Neuronal stem cell (in vitro differentiated cells): ENCODE results near the gene FHIT.

ENCODE experiments used
- DNase-seq: peaks from one replicate; pipeline ENCODE4 v3.0.0-alpha.2; 2013; ENCODE audit warnings: low spot score
- H2AFZ ChIP-seq: one replicate; pipeline ENCODE4 v1.6.1; 2013; ENCODE audit warnings: mild to moderate bottlenecking, low read length, inconsistent platforms
- H2AK5ac ChIP-seq: 2 replicates; pipeline ENCODE4 v1.6.1; 2013; ENCODE audit warnings: low read depth, mild to moderate bottlenecking, inconsistent platforms, low read length, moderate library complexity, mixed read lengths
- H2BK120ac ChIP-seq: 2 replicates; pipeline ENCODE4 v1.6.1; 2013; ENCODE audit warnings: low read depth, mild to moderate bottlenecking, inconsistent platforms, low read length, moderate library complexity, mixed read lengths
- H2BK12ac ChIP-seq: one replicate; pipeline ENCODE4 v1.6.1; 2013; ENCODE audit warnings: low read length, inconsistent platforms
- H2BK15ac ChIP-seq: 2 replicates; pipeline ENCODE4 v1.6.1; 2013; ENCODE audit warnings: mild to moderate bottlenecking, low read length, inconsistent platforms, mixed read lengths
- H2BK5ac ChIP-seq: one replicate; pipeline ENCODE4 v1.6.1; 2013; ENCODE audit warnings: inconsistent platforms, mild to moderate bottlenecking, low read length, moderate library complexity
- H3K14ac ChIP-seq: one replicate; pipeline ENCODE4 v1.6.1; 2013; ENCODE audit warnings: low read length, inconsistent platforms
- H3K18ac ChIP-seq: 2 replicates; pipeline ENCODE4 v1.6.1; 2013; ENCODE audit warnings: low read length, inconsistent platforms
- H3K23ac ChIP-seq: 2 replicates; pipeline ENCODE4 v1.6.1; 2013; ENCODE audit warnings: low read depth, mild to moderate bottlenecking, mixed read lengths, low read length, inconsistent platforms; ENCODE audit not compliant: poor library complexity
- H3K27ac ChIP-seq: replicated peaks from 3 replicates; pipeline ENCODE4 v1.5.1; 2013; ENCODE audit warnings: low read length, inconsistent platforms
- H3K27me3 ChIP-seq, 3 experiments: 2 replicates each; pipeline ENCODE4 v1.6.1; 2013; ENCODE audit warnings: low read length in 3 of 3, mild to moderate bottlenecking in 2 of 3, inconsistent platforms in 1 of 3, low read depth in 1 of 3, mixed read lengths in 1 of 3, moderate library complexity in 1 of 3; ENCODE audit not compliant: control insufficient read depth in 3 of 3, insufficient read depth in 3 of 3
- H3K36me3 ChIP-seq, 2 donors: replicated peaks in 1 of 2; 2 replicates each; pipeline ENCODE4 v1.6.1; 2013; ENCODE audit warnings: low read length in 2 of 2; ENCODE audit not compliant: control insufficient read depth in 2 of 2, insufficient read depth in 2 of 2
- H3K4ac ChIP-seq: 2 replicates; pipeline ENCODE4 v1.6.1; 2013; ENCODE audit warnings: inconsistent platforms, mild to moderate bottlenecking, low read length, moderate library complexity
- H3K4me1 ChIP-seq, 2 donors: 1 replicate in 1 of 2; 2 replicates in 1 of 2; pipeline ENCODE4 v1.6.1; 2013; ENCODE audit warnings: low read length in 2 of 2, low read depth in 1 of 2; ENCODE audit not compliant: control insufficient read depth in 2 of 2, insufficient read depth in 1 of 2
- H3K4me2 ChIP-seq: one replicate; pipeline ENCODE4 v1.6.1; 2013; ENCODE audit warnings: mild to moderate bottlenecking, low read length, inconsistent platforms; ENCODE audit not compliant: insufficient read depth, poor library complexity, severe bottlenecking
- H3K4me3 ChIP-seq, 2 donors: 2 replicates each; pipeline ENCODE4 v1.5.1; 2013; ENCODE audit warnings: low read length in 2 of 2, mild to moderate bottlenecking in 2 of 2, inconsistent platforms in 1 of 2, moderate library complexity in 1 of 2
- H3K79me1 ChIP-seq: one replicate; pipeline ENCODE4 v1.6.1; 2013; ENCODE audit warnings: low read depth, mild to moderate bottlenecking, inconsistent platforms, low read length, moderate library complexity
- H3K9ac ChIP-seq: one replicate; pipeline ENCODE4 v1.6.1; 2013; ENCODE audit warnings: mild to moderate bottlenecking, low read depth, low read length, inconsistent platforms; ENCODE audit not compliant: poor library complexity
- H3K9me3 ChIP-seq, 2 donors: replicated peaks in 1 of 2; 2 replicates each; pipeline versions ENCODE3 to v1.6.1; 2013; ENCODE audit warnings: low read length in 2 of 2, mild to moderate bottlenecking in 2 of 2, inconsistent platforms in 1 of 2, low read depth in 1 of 2, mixed read lengths in 1 of 2, moderate library complexity in 1 of 2; ENCODE audit not compliant: control insufficient read depth in 2 of 2, insufficient read depth in 1 of 2
- H4K8ac ChIP-seq: one replicate; pipeline ENCODE4 v1.6.1; 2013; ENCODE audit warnings: low read depth, mild to moderate bottlenecking, inconsistent platforms, low read length, moderate library complexity
- H4K91ac ChIP-seq: one replicate; pipeline ENCODE4 v1.6.1; 2013; ENCODE audit warnings: low read length, low read depth, mild to moderate bottlenecking, inconsistent platforms; ENCODE audit not compliant: poor library complexity
- WGBS, 2 donors: extraction: QIAGEN DNeasy Blood & Tissue Kit; methylation state at CpG; one replicate each; pipeline ENCODE4 v1.1.7; 2013; ENCODE audit warnings: missing lambda C conversion rate in 2 of 2, mixed read lengths in 1 of 2; ENCODE audit not compliant: insufficient read length in 2 of 2, insufficient replicate concordance in 1 of 2; ENCODE audit errors: extremely low coverage in 2 of 2; 5-methylcytosine and 5-hydroxymethylcytosine counted together

Gene FHIT

DNA sequence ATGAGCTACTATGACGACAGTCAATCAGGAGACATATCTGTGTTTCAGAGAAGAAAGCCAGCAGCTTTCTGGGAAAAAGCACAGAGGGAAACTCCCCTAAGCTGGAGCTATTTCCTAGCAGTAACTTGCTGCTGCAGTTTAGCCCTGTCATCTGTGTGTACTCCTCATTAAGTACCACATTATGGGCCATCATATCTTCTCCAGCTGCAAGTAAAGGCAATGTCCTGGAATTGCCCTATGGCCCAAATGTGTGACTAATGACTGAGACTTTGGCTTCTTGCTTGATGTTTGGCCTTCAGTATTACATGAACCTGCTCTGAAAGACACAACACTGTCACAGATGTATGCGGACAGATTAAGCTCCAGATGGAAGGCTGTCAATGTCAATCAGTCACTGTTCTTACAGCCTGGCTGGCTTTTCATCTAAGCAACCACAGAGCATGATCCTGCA, 190.8 kb downstream of the FHIT start:
- no CpG with 5 or more reads among the region's 2 CpGs for WGBS, 2 donors
- no peak overlapping the region for H4K91ac ChIP-seq

GRCh38 chr3:61058836-61059235, 192.4 kb downstream of the FHIT start:
- H2BK15ac ChIP-seq, result no peak overlapping the region
- no peak overlapping the region for H2BK120ac ChIP-seq
- H3K27me3 ChIP-seq, result no peaks in the 10 kb centered on the region
- H3K79me1 ChIP-seq, result no peaks in the 10 kb centered on the region
- WGBS, 2 donors, result no CpG with 5 or more reads among the region's 2 CpGs
- H3K4ac ChIP-seq, result no peak overlapping the region
- no peak overlapping the region for H3K9ac ChIP-seq
- H3K4me3 ChIP-seq, result no peak overlapping the region
- no peak overlapping the region for H4K91ac ChIP-seq
- no peak overlapping the region for H3K27ac ChIP-seq
- H4K8ac ChIP-seq, result no peak overlapping the region
- H2BK12ac ChIP-seq, result no peak overlapping the region
- no peaks in the 10 kb centered on the region for H3K9me3 ChIP-seq
- no peak overlapping the region for H2AFZ ChIP-seq
- no peak overlapping the region for H3K18ac ChIP-seq
- peaks cover 6 to 8% of the 10 kb centered on the region in 2 donors for H3K4me1 ChIP-seq
- no peak overlapping the region for H2AK5ac ChIP-seq
- H2BK5ac ChIP-seq, result no peak overlapping the region
- no peaks in the 10 kb centered on the region for H3K36me3 ChIP-seq
- DNase-seq, result no peak
- H3K14ac ChIP-seq, result no peak overlapping the region
- no peak overlapping the region for H3K4me2 ChIP-seq
- no peak overlapping the region for H3K23ac ChIP-seq

More for the DNA sequence above, 190.8 kb downstream of the FHIT start:
- H3K9me3 ChIP-seq, result no peaks in the 10 kb centered on the region
- no peak overlapping the region for H3K18ac ChIP-seq
- no peak overlapping the region for H3K9ac ChIP-seq
- H3K23ac ChIP-seq, result no peak overlapping the region
- H3K14ac ChIP-seq, result no peak overlapping the region
- H3K4me1 ChIP-seq, result peaks cover 6 to 18% of the 10 kb centered on the region in 2 donors
- no peak overlapping the region for H3K27ac ChIP-seq
- H3K79me1 ChIP-seq, result no peaks in the 10 kb centered on the region
- no peaks in the 10 kb centered on the region for H3K27me3 ChIP-seq
- H2BK120ac ChIP-seq, result no peak overlapping the region
- no peak overlapping the region for H2AFZ ChIP-seq
- H3K4ac ChIP-seq, result no peak overlapping the region
- DNase-seq, result no peak
- no peaks in the 10 kb centered on the region for H3K36me3 ChIP-seq
- H3K4me3 ChIP-seq, result no peak overlapping the region
- H3K4me2 ChIP-seq, result no peak overlapping the region
- no peak overlapping the region for H2AK5ac ChIP-seq
- H2BK5ac ChIP-seq, result no peak overlapping the region
- H4K8ac ChIP-seq, result no peak overlapping the region
- no peak overlapping the region for H2BK12ac ChIP-seq
- H2BK15ac ChIP-seq, result no peak overlapping the region

- Histone ChIP-seq H3K4me1 (peaks cover 6 to 8% of the 10 kb centered on the region in 2 donors), H3K4ac (no peak overlapping the region), H3K9ac (no peak overlapping the region), H2AK5ac (no peak overlapping the region), H3K27me3 (no peaks in the 10 kb centered on the region), H4K8ac (no peak overlapping the region), H3K27ac (no peak overlapping the region), H2BK5ac (no peak overlapping the region), H3K14ac (no peak overlapping the region), H3K23ac (no peak overlapping the region), H3K36me3 (no peaks in the 10 kb centered on the region), H3K18ac (no peak overlapping the region), H3K4me3 (no peak overlapping the region), H4K91ac (no peak overlapping the region), H2BK15ac (no peak overlapping the region), H2AFZ (no peak overlapping the region), H3K9me3 (no peaks in the 10 kb centered on the region), H2BK120ac (no peak overlapping the region), H2BK12ac (no peak overlapping the region), H3K79me1 (no peaks in the 10 kb centered on the region), H3K4me2 (no peak overlapping the region)
- DNase-seq, result no peak
- WGBS, 2 donors, result no CpG with 5 or more reads among the region's 4 CpGs
Measured at GRCh38 chr3:61057464-61057863, 193.8 kb downstream of the FHIT start.

GRCh38 chr3:61055447-61055846, 195.8 kb downstream of the FHIT start:
- Histone ChIP-seq H2AK5ac (no peak overlapping the region), H3K36me3 (no peaks in the 10 kb centered on the region), H3K4me2 (no peak overlapping the region), H3K4ac (no peak overlapping the region), H3K27me3 (no peaks in the 10 kb centered on the region), H2BK5ac (no peak overlapping the region), H2BK12ac (no peak overlapping the region), H3K23ac (no peak overlapping the region), H3K9ac (no peak overlapping the region), H2BK120ac (no peak overlapping the region), H3K27ac (no peak overlapping the region), H3K9me3 (no peaks in the 10 kb centered on the region), H3K18ac (no peak overlapping the region), H3K4me3 (no peak overlapping the region), H4K8ac (no peak overlapping the region), H2BK15ac (no peak overlapping the region), H4K91ac (no peak overlapping the region), H3K14ac (no peak overlapping the region), H3K4me1 (peaks cover 1 to 3% of the 10 kb centered on the region in 2 donors), H2AFZ (no peak overlapping the region), H3K79me1 (no peaks in the 10 kb centered on the region)
- WGBS, 2 donors, result no CpG with 5 or more reads among the region's 1 CpG
- no peak for DNase-seq
